Activated T-helper 1 cell treated with Interleukin-2 at 50 U/mL for 16 hours (primary cell): ENCODE data around the gene MDH2.
"Not testable (repeated sequence)": the region's sequence is repeated elsewhere in the genome, so short reads cannot be mapped to it uniquely, and the experiment has no call there.

Source experiments
- DNase-seq: peaks from one replicate; pipeline ENCODE4 v3.0.0-alpha.2; 2020; ENCODE audit warnings: low read depth

Gene MDH2

GRCh38 chr7:76047811-76048667, at the start of gene MDH2, which contains the start of gene STYXL1:
MDH2 (plus strand) TSS chr7:76048106; CDS start chr7:76048161, 55 bp downstream.
STYXL1 (minus strand) TSS chr7:76048000; CDS start chr7:76030523, 17,477 bp downstream.
- DNase-seq: peak; percentile 72

- DNase-seq: no peak
These were observed 47.3 kb upstream of the MDH2 start for GRCh38 chr7:76000566-76000965.

GRCh38 chr7:76002139-76002538, 45.8 kb upstream of the MDH2 start:
- DNase-seq: no peak

GRCh38 chr7:76002822-76003221, 45.1 kb upstream of the MDH2 start:
- no peak for DNase-seq

- no peak for DNase-seq
These were observed 44.6 kb upstream of the MDH2 start for GRCh38 chr7:76003351-76003750.

GRCh38 chr7:76005004-76005403, 42.9 kb upstream of the MDH2 start:
- not testable (repeated sequence) for DNase-seq

- no peak for DNase-seq
These were observed 39.7 kb upstream of the MDH2 start for GRCh38 chr7:76008156-76008687.

GRCh38 chr7:76009672-76010600, 38.0 kb upstream of the MDH2 start:
- no peak for DNase-seq

GRCh38 chr7:76011442-76011861, 36.5 kb upstream of the MDH2 start:
- no peak for DNase-seq

GRCh38 chr7:76016191-76016947, 31.5 kb upstream of the MDH2 start:
- DNase-seq: no peak

GRCh38 chr7:76018520-76018919, 29.4 kb upstream of the MDH2 start:
- not testable (repeated sequence) for DNase-seq

GRCh38 chr7:76020031-76020714, 27.7 kb upstream of the MDH2 start:
- peak; percentile 49 for DNase-seq

GRCh38 chr7:76022026-76022780, 25.7 kb upstream of the MDH2 start:
- no peak for DNase-seq

- DNase-seq: no peak
These were observed 24.9 kb upstream of the MDH2 start for GRCh38 chr7:76023002-76023401.

- DNase-seq: not testable (repeated sequence)
These were observed 18.2 kb upstream of the MDH2 start for GRCh38 chr7:76029682-76030081.

GRCh38 chr7:76031964-76032363, 15.9 kb upstream of the MDH2 start:
- DNase-seq: no peak

- no peak for DNase-seq
These were observed 10.6 kb upstream of the MDH2 start for GRCh38 chr7:76037310-76037709.

- no peak for DNase-seq
These were observed 7.8 kb upstream of the MDH2 start for GRCh38 chr7:76040126-76040525.

- no peak for DNase-seq
These were observed 3.5 kb upstream of the MDH2 start for GRCh38 chr7:76044375-76044865.

- DNase-seq: no peak
These were observed 548 bp upstream of the MDH2 start for GRCh38 chr7:76047305-76047810.
